ENCODE measurements around the gene OR10G7.

OR10G7 gene

DNA sequence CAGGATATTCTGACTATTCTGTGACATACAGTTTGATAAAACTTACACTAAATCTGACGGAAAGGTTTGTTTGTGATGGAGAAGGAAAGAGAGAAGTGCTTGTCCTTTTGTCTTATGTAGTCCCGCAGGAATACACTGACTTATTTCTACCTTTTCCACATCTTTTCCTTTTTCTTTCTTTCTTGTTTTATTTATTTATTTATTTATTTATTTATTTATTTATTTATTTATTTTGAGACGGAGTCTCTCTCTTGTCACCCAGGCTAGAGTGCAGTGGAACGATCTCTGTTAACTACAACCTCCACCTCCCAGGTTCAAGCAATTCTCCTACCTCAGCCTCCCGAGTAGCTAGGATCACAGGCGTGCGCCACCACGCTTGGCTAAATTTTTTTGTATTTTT lies 31.0 kb upstream of the OR10G7 start:
- POLR2A ChIA-PET, result no interaction called here
- TF ChIP-seq, protein P1, sequence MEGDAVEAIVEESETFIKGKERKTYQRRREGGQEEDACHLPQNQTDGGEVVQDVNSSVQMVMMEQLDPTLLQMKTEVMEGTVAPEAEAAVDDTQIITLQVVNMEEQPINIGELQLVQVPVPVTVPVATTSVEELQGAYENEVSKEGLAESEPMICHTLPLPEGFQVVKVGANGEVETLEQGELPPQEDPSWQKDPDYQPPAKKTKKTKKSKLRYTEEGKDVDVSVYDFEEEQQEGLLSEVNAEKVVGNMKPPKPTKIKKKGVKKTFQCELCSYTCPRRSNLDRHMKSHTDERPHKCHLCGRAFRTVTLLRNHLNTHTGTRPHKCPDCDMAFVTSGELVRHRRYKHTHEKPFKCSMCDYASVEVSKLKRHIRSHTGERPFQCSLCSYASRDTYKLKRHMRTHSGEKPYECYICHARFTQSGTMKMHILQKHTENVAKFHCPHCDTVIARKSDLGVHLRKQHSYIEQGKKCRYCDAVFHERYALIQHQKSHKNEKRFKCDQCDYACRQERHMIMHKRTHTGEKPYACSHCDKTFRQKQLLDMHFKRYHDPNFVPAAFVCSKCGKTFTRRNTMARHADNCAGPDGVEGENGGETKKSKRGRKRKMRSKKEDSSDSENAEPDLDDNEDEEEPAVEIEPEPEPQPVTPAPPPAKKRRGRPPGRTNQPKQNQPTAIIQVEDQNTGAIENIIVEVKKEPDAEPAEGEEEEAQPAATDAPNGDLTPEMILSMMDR (IDR thresholded peaks at IDR 0.05; ENCODE audit: insufficient read depth, low read length, missing control alignments), result no peak
- CTCF ChIA-PET, result interaction anchor here (0.9 to 5.9 kb wide), 20 partner anchors 10 to 330 kb away, joined by 3 to 132 read pairs (median 4); partner anchors contain the start of gene VWA5A

DNA sequence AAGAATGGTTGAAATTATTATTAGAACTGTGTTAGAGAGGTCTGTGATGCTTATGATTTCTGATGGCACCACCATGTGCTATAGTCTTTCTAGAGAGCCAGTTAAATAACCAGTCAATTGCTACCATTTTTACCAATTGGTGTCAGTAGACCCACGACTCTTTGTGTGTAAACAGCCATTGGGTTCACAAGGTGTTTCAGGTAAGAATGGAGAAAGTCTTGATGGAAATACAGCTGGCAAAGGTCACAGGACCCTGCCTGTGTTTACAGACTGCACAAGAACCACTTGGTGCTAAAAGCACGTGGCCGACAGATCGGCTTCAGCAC lies 30.5 kb upstream of the OR10G7 start:
- TF ChIP-seq, protein P1 (IDR thresholded peaks at IDR 0.05; ENCODE audit: insufficient read depth, low read length, missing control alignments), result no peak
- no peak for DNase-seq (ENCODE audit: low read depth, low spot score)
- ChIA-PET POLR2A (no interaction called here), CTCF (interaction anchor here (0.9 to 5.9 kb wide), 23 partner anchors 9 to 331 kb away, joined by 3 to 132 read pairs (median 4); partner anchors contain the start of gene VWA5A)
- no peak overlapping the region for H3K4me3 ChIP-seq (ENCODE audit: low read depth, low read length)

More for the DNA sequence above, 31.0 kb upstream of the OR10G7 start:
- H3K4me3 ChIP-seq (ENCODE audit: low read depth, low read length), result no peak overlapping the region
- no peak for DNase-seq (ENCODE audit: low read depth, low spot score)

DNA sequence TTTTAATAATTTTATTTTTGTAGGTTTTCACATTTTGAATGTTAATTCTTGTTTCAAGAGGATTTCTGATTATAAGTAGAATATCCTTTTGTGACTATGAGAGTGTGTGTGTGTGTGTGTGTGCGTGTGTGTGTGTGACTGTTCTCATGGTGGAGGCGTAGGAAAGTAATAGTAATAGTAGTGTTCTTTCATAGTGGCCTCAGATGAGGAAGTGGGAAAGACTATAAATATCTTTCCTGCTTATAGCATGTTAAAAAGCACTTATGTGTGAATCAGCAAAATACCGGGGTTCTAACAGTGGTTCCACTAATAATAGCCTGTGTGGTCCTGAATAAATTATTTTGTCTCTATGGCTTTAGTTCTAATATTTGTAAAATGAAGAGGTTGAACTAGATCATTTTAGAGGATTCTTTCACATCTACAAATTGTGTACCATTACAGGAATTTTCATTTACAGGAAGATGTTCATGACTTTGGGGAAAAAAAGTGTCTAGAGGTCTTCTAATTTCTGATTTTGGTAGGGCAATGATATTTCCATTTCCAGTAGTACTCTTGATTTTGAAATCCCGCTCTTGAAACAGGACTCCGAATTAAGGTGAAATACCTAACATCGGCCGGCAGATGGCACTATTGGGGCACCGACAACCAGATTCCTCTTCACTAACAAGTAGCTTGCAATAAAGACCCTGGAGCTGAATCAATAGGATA lies 29.9 kb upstream of the OR10G7 start:
- ChIA-PET CTCF (interaction anchor here (0.8 to 5.9 kb wide), 24 partner anchors 9 to 515 kb away, joined by 3 to 132 read pairs (median 4); partner anchors contain the start of gene VWA5A), POLR2A (no interaction called here)
- TF ChIP-seq, protein P1 (IDR thresholded peaks at IDR 0.05; ENCODE audit: insufficient read depth, low read length, missing control alignments), result peak; percentile 64
- H3K4me3 ChIP-seq (ENCODE audit: low read depth, low read length), result no peak overlapping the region
- peak; percentile 23 for DNase-seq (ENCODE audit: low read depth, low spot score)

DNA sequence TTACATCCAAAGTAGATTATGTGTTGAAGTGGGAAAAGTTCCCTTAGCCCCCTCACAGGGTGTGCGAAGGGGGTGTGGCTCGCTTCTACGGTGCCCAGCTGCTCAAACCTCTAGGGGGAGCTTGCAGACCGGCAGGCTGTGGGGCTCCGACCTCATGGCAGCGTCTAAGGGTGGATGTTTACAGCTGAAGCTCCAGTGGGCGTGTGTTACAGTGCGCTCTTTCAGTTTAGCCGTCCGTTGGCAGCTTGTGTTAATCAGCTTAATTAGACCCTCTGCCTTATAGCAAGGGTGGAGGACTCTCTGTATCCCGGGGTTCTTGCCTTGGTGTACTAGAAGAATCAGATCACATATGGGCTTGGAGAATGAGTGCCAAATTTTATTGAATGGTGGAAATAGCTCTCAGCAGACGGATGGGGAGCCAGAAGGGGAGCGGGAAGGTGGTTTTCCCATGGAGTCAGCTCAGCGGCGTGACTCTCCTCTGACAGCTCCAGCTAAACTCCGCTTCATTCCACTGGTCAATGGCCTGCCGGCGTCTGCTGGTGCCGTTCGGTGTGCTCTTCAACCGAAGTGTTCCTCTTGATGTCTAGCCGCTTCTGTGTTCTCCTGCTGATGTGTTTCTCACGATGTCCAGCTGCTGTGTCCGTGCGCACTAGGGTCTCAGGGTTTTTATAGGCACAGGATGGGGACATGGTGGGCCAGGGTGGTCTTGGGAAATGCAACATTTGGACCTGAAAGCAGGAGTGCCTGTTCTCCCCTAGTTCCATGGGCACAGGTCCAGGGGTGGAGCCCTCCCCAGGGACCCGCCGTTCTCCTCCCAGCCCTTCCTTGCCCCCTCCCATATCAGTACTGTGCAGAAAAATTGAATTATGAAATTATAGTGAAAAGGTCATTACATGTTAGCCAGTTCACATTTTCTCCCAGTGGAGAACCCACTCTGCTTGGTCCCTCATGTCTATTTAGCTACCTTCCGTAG lies 28.6 kb upstream of the OR10G7 start:
- ChIA-PET POLR2A (no interaction called here), CTCF (interaction anchor here (0.6 to 5.9 kb wide), 22 partner anchors 9 to 1557 kb away, joined by 3 to 132 read pairs (median 4); partner anchors contain the start of gene OR10G7)
- no peak for DNase-seq (ENCODE audit: low read depth, low spot score)
- H3K4me3 ChIP-seq (ENCODE audit: low read depth, low read length), result peak overlapping the region; percentile 52
- TF ChIP-seq, protein P1 (IDR thresholded peaks at IDR 0.05; ENCODE audit: insufficient read depth, low read length, missing control alignments), result peak; percentile 90

DNA sequence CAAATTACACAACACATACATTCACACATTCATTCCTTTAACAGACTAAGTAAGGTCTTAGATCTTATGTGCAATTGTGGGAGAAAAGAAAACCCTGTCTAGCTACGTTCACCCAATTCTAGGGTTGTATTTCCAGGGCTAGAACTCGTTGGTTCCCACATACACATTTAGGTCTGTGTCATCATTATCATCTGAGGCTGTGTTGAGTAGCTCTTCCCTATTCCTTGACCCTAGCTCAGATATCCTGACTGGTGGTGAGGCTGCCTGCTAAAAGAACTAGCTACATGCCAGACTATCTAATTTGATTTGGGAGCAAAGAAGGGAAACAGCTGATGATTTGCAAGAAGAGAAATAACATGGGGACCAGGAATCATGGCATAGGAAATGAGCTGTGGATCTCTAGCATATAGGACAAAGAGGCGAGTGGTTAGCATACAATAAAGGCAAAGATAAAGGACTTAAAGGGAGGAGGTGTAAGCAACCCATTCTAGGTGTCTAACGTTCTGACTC lies 27.5 kb upstream of the OR10G7 start:
- POLR2A ChIA-PET, result no interaction called here
- no peak overlapping the region for H3K4me3 ChIP-seq (ENCODE audit: low read depth, low read length)

More for the DNA sequence above, 27.5 kb upstream of the OR10G7 start:
- TF ChIP-seq, protein P1 (IDR thresholded peaks at IDR 0.05; ENCODE audit: insufficient read depth, low read length, missing control alignments), result no peak
- CTCF ChIA-PET, result interaction anchor here (1.0 to 5.9 kb wide), 14 partner anchors 8 to 547 kb away, joined by 3 to 132 read pairs (median 4); partner anchors contain the start of gene OR10G7
- no peak for DNase-seq (ENCODE audit: low read depth, low spot score)

Data from AG04449 (cell line).